Adipose tissue (tissue), 3 donors: Measurements from ENCODE around the gene ZNF134. TPM values are rescaled to one million over a fixed set of nuclear protein-coding genes. Genes with fewer than 3 reads are reported as not detected.

Source experiments
- polyA plus RNA-seq, 3 donors: library from polyadenylated mRNA; stranded (reverse); fragments of 200-250 nt; gene quantifications; one replicate each; pipeline ENCODE4 v1.2.3, GENCODE V29; 2013
- donor health status: healthy with polysubstance abuse.
- donor health status: Bipolar disorder and iron deficiency.
- donor health status: healthy.

Gene ZNF134
- polyA plus RNA-seq, 3 donors = 3.3 to 7.0 (median 4.7) TPM

Other genes with a start within 250 kb of the ZNF134 start
- gene ZNF548, start 224.4 kb upstream of the ZNF134 start, polyA plus RNA-seq = 1 to 10 TPM; 3.9 to 6.1 (median 6.1) TPM
- 1 to 10 TPM; 2.0 to 3.1 (median 2.2) TPM for gene ZNF17, start 203.1 kb upstream of the ZNF134 start, polyA plus RNA-seq
- 1 to 10 TPM; 1.8 to 7.4 (median 7.0) TPM for gene ZNF749, start 178.9 kb upstream of the ZNF134 start, polyA plus RNA-seq
- under 1 TPM in 2 of 3 donors, not detected in 1; 0.16 to 0.23 TPM for gene VN1R1, start 157.1 kb upstream of the ZNF134 start, polyA plus RNA-seq
- 1 to 10 TPM; 1.1 to 2.1 (median 1.8) TPM for gene ZNF772, start 136.7 kb upstream of the ZNF134 start, polyA plus RNA-seq
- gene ZNF419, start 126.5 kb upstream of the ZNF134 start, polyA plus RNA-seq = 1 to 10 TPM; 2.8 to 3.6 (median 3.0) TPM
- gene ZNF773, start 114.3 kb upstream of the ZNF134 start, polyA plus RNA-seq = 1 to 10 TPM; 2.1 to 3.3 (median 3.2) TPM
- 1 to 10 TPM; 1.2 to 1.9 (median 1.3) TPM for gene ZNF549, start 86.9 kb upstream of the ZNF134 start, polyA plus RNA-seq
- gene ZNF550, start 54.4 kb upstream of the ZNF134 start, polyA plus RNA-seq = 1 to 10 TPM; 1.5 to 3.2 (median 2.6) TPM
- 1 to 10 TPM in 2 of 3 donors, under 1 TPM in 1; 0.90 to 2.0 (median 1.2) TPM for gene ZNF416, start 35.3 kb upstream of the ZNF134 start, polyA plus RNA-seq
- gene ZIK1, start 30.1 kb upstream of the ZNF134 start, polyA plus RNA-seq = 1 to 10 TPM in 2 of 3 donors, under 1 TPM in 1; 0.45 to 1.3 (median 1.2) TPM
- 1 to 10 TPM in 2 of 3 donors, under 1 TPM in 1; 0.94 to 1.9 (median 1.0) TPM for gene ZNF530, start 14.4 kb upstream of the ZNF134 start, polyA plus RNA-seq
- 1 to 10 TPM; 2.9 to 4.7 (median 3.7) TPM for gene ZNF211, start 18.9 kb downstream of the ZNF134 start, polyA plus RNA-seq
- gene ZSCAN4, start 54.7 kb downstream of the ZNF134 start, polyA plus RNA-seq = under 1 TPM in 2 of 3 donors, not detected in 1; 0.04 to 0.67 TPM
- gene ZNF551, start 67.7 kb downstream of the ZNF134 start, polyA plus RNA-seq = 1 to 10 TPM; 1.7 to 3.4 (median 2.8) TPM
- gene ZNF154, start 95.0 kb downstream of the ZNF134 start, polyA plus RNA-seq = under 1 TPM; 0.67 to 0.79 (median 0.67) TPM
- 1 to 10 TPM; 1.5 to 3.4 (median 2.5) TPM for gene ZNF671, start 113.4 kb downstream of the ZNF134 start, polyA plus RNA-seq
- gene ZNF776, start 132.6 kb downstream of the ZNF134 start, polyA plus RNA-seq = 1 to 10 TPM; 2.2 to 4.4 (median 2.8) TPM
- 1 to 10 TPM; 3.3 to 6.1 (median 3.8) TPM for gene ZNF586, start 155.4 kb downstream of the ZNF134 start, polyA plus RNA-seq
- 1 to 10 TPM; 2.2 to 3.4 (median 3.0) TPM for gene ZNF552, start 200.7 kb downstream of the ZNF134 start, polyA plus RNA-seq
- gene ZNF587B, start 216.1 kb downstream of the ZNF134 start, polyA plus RNA-seq = 1 to 10 TPM; 2.5 to 5.2 (median 5.1) TPM
- 1 to 10 TPM; 5.1 to 6.5 (median 6.5) TPM for gene ZNF587, start 235.6 kb downstream of the ZNF134 start, polyA plus RNA-seq